Subcutaneous abdominal adipose tissue (tissue), 5 donors: ENCODE data around the gene C8G.
A peak's percentile ranks its signal among the peaks of the same experiment; 100 is the strongest.

Experiments
- H3K27ac ChIP-seq: one replicate; pipeline ENCODE4 v1.7.0; 2013; ENCODE audit warnings: low read depth, mild to moderate bottlenecking, inconsistent platforms, low read length, moderate library complexity
- H3K27me3 ChIP-seq, 5 donors: one replicate each; pipeline ENCODE4 v1.7.0; 2013; ENCODE audit warnings: low read length in 5 of 5, inconsistent platforms in 1 of 5; ENCODE audit not compliant: control insufficient read depth in 5 of 5, insufficient read depth in 4 of 5
- H3K36me3 ChIP-seq, 5 donors: one replicate each; pipeline ENCODE4 v1.7.0; 2013; ENCODE audit warnings: low read length in 5 of 5; ENCODE audit not compliant: control insufficient read depth in 5 of 5, insufficient read depth in 5 of 5
- H3K4me1 ChIP-seq, 5 donors: one replicate each; pipeline ENCODE4 v1.7.0; 2013; ENCODE audit warnings: low read length in 5 of 5, mild to moderate bottlenecking in 3 of 5, moderate library complexity in 1 of 5; ENCODE audit not compliant: control insufficient read depth in 5 of 5, insufficient read depth in 5 of 5
- H3K4me3 ChIP-seq, 5 donors: one replicate each; pipeline ENCODE4 v1.7.0; 2013; ENCODE audit warnings: low read length in 5 of 5, low read depth in 1 of 5
- H3K9ac ChIP-seq, 5 donors: one replicate each; pipeline ENCODE4 v1.7.0; 2013; ENCODE audit warnings: low read length in 5 of 5, mild to moderate bottlenecking in 4 of 5, moderate library complexity in 3 of 5
- H3K9me3 ChIP-seq, 5 donors: one replicate each; pipeline ENCODE4 v1.7.0; 2013; ENCODE audit warnings: low read length in 5 of 5; ENCODE audit not compliant: control insufficient read depth in 5 of 5
- donor health status: healthy.
- donor health status: healthy.
- donor health status: healthy.
- donor health status: healthy.
- donor health status: healthy.

Gene C8G

GRCh38 chr9:136965771-136966484, 20.9 kb downstream of the C8G start:
- peaks cover 3 to 12% (median 9%) of the 10 kb centered on the region in 5 donors for H3K27me3 ChIP-seq
- no peak overlapping the region for H3K27ac ChIP-seq
- no peaks in the 10 kb centered on the region for H3K36me3 ChIP-seq
- H3K9ac ChIP-seq = peak overlapping the region in 1 of 5 donors; percentile 30
- peaks cover 2 to 27% (median 14%) of the 10 kb centered on the region in 5 donors for H3K4me1 ChIP-seq
- no peaks in the 10 kb centered on the region for H3K9me3 ChIP-seq
- no peak overlapping the region for H3K4me3 ChIP-seq

- Histone ChIP-seq H3K4me1 (peaks cover 0 to 12% (median 5%) of the 10 kb centered on the region in 5 donors), H3K27me3 (peaks cover 3 to 13% (median 9%) of the 10 kb centered on the region in 5 donors), H3K4me3 (no peak overlapping the region), H3K36me3 (no peaks in the 10 kb centered on the region), H3K27ac (no peak overlapping the region), H3K9ac (no peak overlapping the region), H3K9me3 (no peaks in the 10 kb centered on the region)
Observed at GRCh38 chr9:136968333-136969127, 23.5 kb downstream of the C8G start.

- no peak overlapping the region for H3K27ac ChIP-seq
- H3K27me3 ChIP-seq = peaks cover 3 to 13% (median 9%) of the 10 kb centered on the region in 5 donors
- H3K36me3 ChIP-seq = no peaks in the 10 kb centered on the region
- no peak overlapping the region for H3K4me3 ChIP-seq
- peaks cover 0 to 11% (median 5%) of the 10 kb centered on the region in 5 donors for H3K4me1 ChIP-seq
- no peaks in the 10 kb centered on the region for H3K9me3 ChIP-seq
- no peak overlapping the region for H3K9ac ChIP-seq
Observed at GRCh38 chr9:136969150-136969549, 24.1 kb downstream of the C8G start.

GRCh38 chr9:136969774-136970173, 24.7 kb downstream of the C8G start:
- no peaks in the 10 kb centered on the region for H3K9me3 ChIP-seq
- H3K36me3 ChIP-seq = no peaks in the 10 kb centered on the region
- no peak overlapping the region for H3K9ac ChIP-seq
- no peak overlapping the region for H3K27ac ChIP-seq
- no peak overlapping the region for H3K4me3 ChIP-seq
- peaks cover 0 to 13% (median 5%) of the 10 kb centered on the region in 5 donors for H3K4me1 ChIP-seq
- peaks cover 3 to 13% (median 9%) of the 10 kb centered on the region in 5 donors for H3K27me3 ChIP-seq

GRCh38 chr9:136970361-136970760, 25.3 kb downstream of the C8G start:
- Histone ChIP-seq H3K27ac (no peak overlapping the region), H3K4me1 (peaks cover 0 to 19% (median 5%) of the 10 kb centered on the region in 5 donors), H3K36me3 (no peaks in the 10 kb centered on the region)

GRCh38 chr9:136971746-136972145, 26.7 kb downstream of the C8G start:
- Histone ChIP-seq H3K36me3 (no peaks in the 10 kb centered on the region), H3K4me3 (no peak overlapping the region), H3K27me3 (peaks cover 3 to 7% (median 6%) of the 10 kb centered on the region in 5 donors), H3K27ac (no peak overlapping the region), H3K9me3 (no peaks in the 10 kb centered on the region), H3K4me1 (peaks cover 0 to 22% (median 0%) of the 10 kb centered on the region in 5 donors), H3K9ac (no peak overlapping the region)

More at GRCh38 chr9:136970361-136970760, 25.3 kb downstream of the C8G start:
- H3K9me3 ChIP-seq = no peaks in the 10 kb centered on the region
- peaks cover 3 to 13% (median 9%) of the 10 kb centered on the region in 5 donors for H3K27me3 ChIP-seq
- H3K9ac ChIP-seq = no peak overlapping the region
- no peak overlapping the region for H3K4me3 ChIP-seq

- no peaks in the 10 kb centered on the region for H3K36me3 ChIP-seq
- H3K27me3 ChIP-seq = peaks cover 3 to 7% (median 6%) of the 10 kb centered on the region in 5 donors
- H3K9me3 ChIP-seq = no peaks in the 10 kb centered on the region
- H3K27ac ChIP-seq = no peak overlapping the region
- H3K9ac ChIP-seq = no peak overlapping the region
- H3K4me1 ChIP-seq = peaks cover 0 to 27% (median 6%) of the 10 kb centered on the region in 5 donors
- H3K4me3 ChIP-seq = no peak overlapping the region
Observed at GRCh38 chr9:136972335-136972734, 27.3 kb downstream of the C8G start.

GRCh38 chr9:136972743-136973142, 27.7 kb downstream of the C8G start:
- H3K4me3 ChIP-seq = no peak overlapping the region
- H3K27me3 ChIP-seq = peaks cover 3 to 7% (median 6%) of the 10 kb centered on the region in 5 donors
- no peaks in the 10 kb centered on the region for H3K9me3 ChIP-seq
- no peak overlapping the region for H3K9ac ChIP-seq
- no peak overlapping the region for H3K27ac ChIP-seq
- peaks cover 0 to 31% (median 10%) of the 10 kb centered on the region in 5 donors for H3K4me1 ChIP-seq
- H3K36me3 ChIP-seq = no peaks in the 10 kb centered on the region

GRCh38 chr9:136973618-136974617, 28.9 kb downstream of the C8G start:
- Histone ChIP-seq H3K4me1 (peaks cover 0 to 38% (median 15%) of the 10 kb centered on the region in 5 donors), H3K9me3 (no peaks in the 10 kb centered on the region), H3K27me3 (peaks cover 3 to 7% (median 6%) of the 10 kb centered on the region in 5 donors), H3K36me3 (no peaks in the 10 kb centered on the region), H3K4me3 (no peak overlapping the region), H3K9ac (no peak overlapping the region), H3K27ac (no peak overlapping the region)
